Measurements from ENCODE around the gene MAP6.

MAP6 gene

GRCh38 chr11:75557666-75558494, 111.0 kb downstream of the MAP6 start:
- no peak for TF ChIP-seq CTCF (IDR thresholded peaks at IDR 0.05; ENCODE audit: low read depth, low read length)
- DNase-seq (ENCODE audit: extremely low read depth, low read depth) = peak; percentile 91

GRCh38 chr11:75556275-75556674, 112.6 kb downstream of the MAP6 start:
- no peak for TF ChIP-seq CTCF (IDR thresholded peaks at IDR 0.05; ENCODE audit: low read depth, low read length)
- DNase-seq (ENCODE audit: extremely low read depth, low read depth) = no peak

DNA sequence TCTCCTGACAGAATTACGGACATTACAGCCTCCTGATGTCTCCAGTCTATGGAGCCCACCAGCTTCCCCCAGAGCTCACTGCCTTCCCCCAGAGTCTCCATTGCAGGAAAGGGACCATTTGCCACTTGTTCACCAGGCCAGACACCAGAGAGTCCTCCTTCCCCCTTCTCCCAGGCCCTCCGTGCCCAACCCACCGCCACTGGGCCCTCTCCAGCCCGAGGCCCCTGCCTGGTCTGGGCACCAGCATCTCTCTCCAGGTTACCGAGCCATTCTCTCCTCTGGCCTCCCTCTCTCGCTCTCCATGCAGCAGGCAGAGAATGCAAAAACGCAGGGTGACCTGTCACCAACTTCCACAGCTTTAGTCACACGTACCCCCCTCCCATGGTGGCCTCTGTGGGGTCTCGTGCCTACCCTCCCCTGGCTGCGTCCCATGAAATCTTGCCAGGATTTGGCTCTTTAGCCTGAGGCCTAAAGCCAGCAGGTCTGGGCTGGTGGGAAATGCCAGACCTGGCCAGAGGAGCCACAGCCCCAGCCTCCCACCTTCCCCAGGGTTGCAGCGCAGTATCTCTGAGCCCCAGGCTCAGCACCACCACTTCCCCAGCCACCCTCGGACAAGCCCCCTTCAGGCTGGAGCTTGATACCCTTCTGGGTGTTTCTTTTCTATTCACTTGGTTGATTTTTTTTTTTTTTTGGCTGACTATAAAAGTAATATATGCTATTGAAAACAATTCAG, 113.6 kb downstream of the MAP6 start:
- no peak for DNase-seq (ENCODE audit: extremely low read depth, low read depth)
- TF ChIP-seq CTCF (IDR thresholded peaks at IDR 0.05; ENCODE audit: low read depth, low read length) = no peak

- peak; percentile 100 for DNase-seq (ENCODE audit: extremely low read depth, low read depth)
- TF ChIP-seq CTCF (IDR thresholded peaks at IDR 0.05; ENCODE audit: low read depth, low read length) = no peak
Measured at GRCh38 chr11:75554258-75555022, 114.4 kb downstream of the MAP6 start.

DNA sequence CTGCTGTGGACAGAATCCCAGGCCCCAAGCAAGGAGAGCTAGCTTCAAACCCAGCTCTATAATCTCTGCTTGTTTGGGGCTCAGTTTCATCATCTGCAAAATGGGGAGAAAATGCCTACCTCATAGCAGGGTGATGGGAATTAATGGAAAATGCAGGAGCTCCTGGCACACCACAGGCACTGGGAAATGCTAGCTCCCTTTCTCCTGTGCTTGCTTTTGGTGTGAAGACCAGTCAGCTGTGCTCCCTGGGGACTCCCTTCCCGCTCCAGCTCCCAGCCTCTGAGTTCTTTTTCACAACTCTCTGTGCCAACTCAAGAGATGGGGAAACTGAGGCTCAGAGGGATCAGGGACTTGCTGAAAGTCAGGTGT, 115.0 kb downstream of the MAP6 start:
- DNase-seq (ENCODE audit: extremely low read depth, low read depth) = no peak
- no peak for TF ChIP-seq CTCF (IDR thresholded peaks at IDR 0.05; ENCODE audit: low read depth, low read length)

- DNase-seq (ENCODE audit: extremely low read depth, low read depth) = no peak
- no peak for TF ChIP-seq CTCF (IDR thresholded peaks at IDR 0.05; ENCODE audit: low read depth, low read length)
Measured at GRCh38 chr11:75553182-75553581, 115.7 kb downstream of the MAP6 start.

All from AG09319 (cell line).